K562 (cell line): ENCODE data around the gene SLC39A3. TPM values are rescaled to one million over a fixed set of nuclear protein-coding genes. Genes with fewer than 3 reads are reported as not detected.

Experiments
- ATAC-seq: fragments of 200-7000 bp; cut with Tn5 transposase; 3 replicates; pipeline ENCODE4 v1.9.1; 2020; ENCODE audit warnings: moderate library complexity
- BruUV-seq: library from RNA; stranded (reverse); fragments of 400-500 nt; replicated peaks from 2 replicates; lab custom pipeline; 2021; lab: Mats Ljungman, UMichigan
- CTCF ChIA-PET: fragments of 300-600 bp; formaldehyde crosslinking; extraction: SDS; loops from one replicate; lab custom pipeline; 2021; ENCODE audit warnings: low intra/inter-chr PET ratio; lab: Yijun Ruan, JAX
- POLR2A ChIA-PET: fragments of 300-600, 350-650 bp; sonication (Branson Sonifier 250); formaldehyde crosslinking; extraction: SDS; loops from one replicate; lab custom pipeline; 2021; ENCODE audit warnings: antibody characterized with exemption, inconsistent platforms; lab: Yijun Ruan, JAX
- DNase-seq, 4 experiments: peaks; one replicate each; pipeline versions ENCODE4 v3.0.0 to v3.0.0-alpha.2; 2011 to 2018; ENCODE audit warnings: low spot score in 3 of 4, mixed read lengths in 3 of 4; ENCODE audit errors: extremely low read depth in 1 of 4
- FAIRE-seq: peaks from 2 replicates; lab custom pipeline; 2011; peaks lifted over from hg19 to GRCh38; lab: Jason Lieb, UNC
- H2AFZ ChIP-seq: 2 replicates; pipeline ENCODE4 v1.6.0; 2011; ENCODE audit warnings: low read depth, low read length, control low read depth, inconsistent platforms
- H3K27ac ChIP-seq: fragments of 200-600 bp; 3 replicates; pipeline ENCODE4 v1.8.0; 2011; ENCODE audit warnings: low read depth, mild to moderate bottlenecking, control low read depth, inconsistent platforms, low read length, moderate library complexity, mixed read lengths; ENCODE audit errors: extremely low read depth
- H3K27me3 ChIP-seq, 2 experiments: fragments of 300-600 bp in 1 of 2; 2 replicates in 1 of 2; 3 replicates in 1 of 2; pipeline versions ENCODE4 v1.6.0 to v1.8.0; 2011; ENCODE audit warnings: inconsistent platforms in 2 of 2, low read length in 2 of 2, mild to moderate bottlenecking in 1 of 2, mixed read lengths in 1 of 2, moderate library complexity in 1 of 2; ENCODE audit not compliant: control insufficient read depth in 2 of 2, insufficient read depth in 2 of 2
- H3K36me3 ChIP-seq: fragments of 300-600 bp; 3 replicates; pipeline ENCODE4 v1.8.0; 2011; ENCODE audit warnings: mild to moderate bottlenecking, low read length, inconsistent platforms; ENCODE audit not compliant: control insufficient read depth, insufficient read depth
- H3K4me1 ChIP-seq, 2 experiments: fragments of 200-600 bp in 1 of 2; replicated peaks in 1 of 2; 2 replicates in 1 of 2; 3 replicates in 1 of 2; pipeline versions ENCODE4 v1.5.1 to v1.8.0; 2011; ENCODE audit warnings: inconsistent platforms in 2 of 2, low read length in 2 of 2, mild to moderate bottlenecking in 1 of 2, mixed read lengths in 1 of 2, moderate library complexity in 1 of 2; ENCODE audit not compliant: control insufficient read depth in 2 of 2, insufficient read depth in 2 of 2
- H3K4me2 ChIP-seq: 2 replicates; pipeline ENCODE4 v1.6.1; 2011; ENCODE audit warnings: low read length, control low read depth, inconsistent platforms, mixed read lengths; ENCODE audit not compliant: insufficient read depth
- H3K4me3 ChIP-seq: fragments of 200-600 bp; sonication (generic), shearing (Covaris generic); 2 replicates; pipeline ENCODE4 v1.5.1; 2016; ENCODE audit warnings: control low read depth, inconsistent platforms
- H3K79me2 ChIP-seq: fragments of 200-600 bp; 3 replicates; pipeline ENCODE4 v1.8.0; 2011; ENCODE audit warnings: low read length, inconsistent platforms; ENCODE audit not compliant: control insufficient read depth, insufficient read depth
- H3K9ac ChIP-seq, 2 experiments: 2 replicates each; pipeline versions ENCODE4 v1.6.0 to v1.6.1; 2011; ENCODE audit warnings: low read depth in 2 of 2, low read length in 2 of 2, control low read depth in 1 of 2, inconsistent platforms in 1 of 2, mild to moderate bottlenecking in 1 of 2, mixed read lengths in 1 of 2; ENCODE audit not compliant: insufficient read depth in 1 of 2
- H3K9me1 ChIP-seq: one replicate; pipeline ENCODE4 v1.6.0; 2011; ENCODE audit warnings: inconsistent platforms, mild to moderate bottlenecking, low read length, moderate library complexity; ENCODE audit not compliant: control insufficient read depth, insufficient read depth
- H3K9me3 ChIP-seq: replicated peaks from 2 replicates; pipeline ENCODE4 v1.5.1; 2011; ENCODE audit warnings: low read depth, low read length, inconsistent platforms; ENCODE audit not compliant: control insufficient read depth, insufficient read depth
- H4K20me1 ChIP-seq: replicated peaks from 2 replicates; pipeline ENCODE4 v1.6.1; 2011; ENCODE audit warnings: low read length, inconsistent platforms, mixed read lengths; ENCODE audit not compliant: control insufficient read depth, insufficient read depth
- ADNP ChIP-seq: fragments of 200-800 bp; sonication (Bioruptor generic); IDR thresholded peaks from 2 replicates; pipeline ENCODE4 v1.6.1; 2016; ENCODE audit warnings: missing genetic modification characterization, missing compliant biosample characterization
- DPF2 ChIP-seq: fragments of 450-650 bp; IDR thresholded peaks from 2 replicates; pipeline ENCODE4 v1.6.1; 2016
- POLR2G ChIP-seq: fragments of 200-400 bp; formaldehyde crosslinking; IDR thresholded peaks from 2 replicates; pipeline ENCODE4 v1.6.1; 2017; ENCODE audit warnings: low read depth, mild to moderate bottlenecking, antibody characterized with exemption, low read length, moderate library complexity
- SREBF2 ChIP-seq: sonication (generic); formaldehyde crosslinking; IDR thresholded peaks from 2 replicates; pipeline ENCODE4 v1.4.0; 2020; ENCODE audit warnings: mild to moderate bottlenecking, missing genetic modification reagents
- WGBS: fragments of 100-300 bp; shearing (Covaris generic); methylation state at CpG from one replicate; pipeline ENCODE4 v1.1.6; 2016; ENCODE audit warnings: low coverage, mixed read lengths; ENCODE audit not compliant: insufficient coverage; ENCODE audit errors: missing lambda C conversion rate; 5-methylcytosine and 5-hydroxymethylcytosine counted together
- in situ Hi-C: fragments of 300-500 bp; cut with MboI; formaldehyde crosslinking; loops from 4 replicates; pipeline ENCODE4 v1.15.0; 2018; ENCODE audit warnings: inconsistent platforms, mixed read lengths
- intact Hi-C: fragments of 100-400 bp; cut with micrococcal nuclease; formaldehyde crosslinking; loops from 2 replicates; pipeline ENCODE4 v1.14.2; 2022
- polyA plus RNA-seq, 8 experiments: library from polyadenylated mRNA; depleted of rRNA in 4 of 8; stranded (reverse) in 5 of 8; unstranded in 3 of 8; fragments of >200 nt; fragmentation: Nextera tagmentation in 2 of 8; fragmentation: Illumina TruSeq in 1 of 8; extraction: Ambion mirVana in 2 of 8; extraction: Trizol in 1 of 8; gene quantifications; 2 replicates each; pipeline versions ENCODE4 v1.2.1 to v1.2.3, GENCODE V29; 2011 to 2014; ENCODE audit warnings: inconsistent platforms in 1 of 8, missing spikeins in 1 of 8
- total RNA-seq, 7 experiments: library from RNA; depleted of rRNA in 6 of 7; stranded (reverse); fragments of >200 nt in 6 of 7; fragmentation: Illumina TruSeq in 2 of 7; extraction: Trizol in 2 of 7; gene quantifications; 2 replicates each; pipeline versions ENCODE4 v1.2.1 to v1.2.3, GENCODE V29; 2011 to 2021; ENCODE audit warnings: low replicate concordance in 1 of 7

Gene SLC39A3
- total and polyA plus RNA-seq, 9 of the 15 experiments (the other 6 are each of a cell fraction or from before 2014, with no cell fraction given) = 2.3 to 215 (median 127) TPM

- Histone ChIP-seq H3K4me3 (no peak overlapping the region), H3K4me1 (peaks cover 0 to 18% of the 10 kb centered on the region in 2 experiments; a peak in 2 of 5 replicates), H3K9me1 (no peaks in the 10 kb centered on the region), H2AFZ (no peak overlapping the region), H4K20me1 (no peaks in the 10 kb centered on the region), H3K27me3 (no peaks in the 10 kb centered on the region), H3K9me3 (no peaks in the 10 kb centered on the region), H3K4me2 (no peak overlapping the region), H3K36me3 (peaks cover 92% of the 10 kb centered on the region; the same call in 2 of the 3 replicates), H3K79me2 (no peaks in the 10 kb centered on the region), H3K9ac (peak overlapping the region in 1 of 2 experiments; percentile 26; a peak in 1 of 4 replicates), H3K27ac (no peak overlapping the region)
- DNase-seq = no peak
- intact Hi-C loops = no loop called here
- POLR2A ChIA-PET = interaction anchor here (0.8 kb wide), 1 partner anchor 34 kb away, joined by 3 read pairs; no protein-coding TSS in a partner anchor
- in situ Hi-C loops = no loop called here
- TF ChIP-seq SREBF2 = no peak
- no peak for TF ChIP-seq ADNP (tag)
- TF ChIP-seq DPF2 = no peak
- 0 out of 2 replicates have a peak, but pooled peaks have one; percentile 40 for TF ChIP-seq POLR2G
- CTCF ChIA-PET = no interaction called here
- whole genome bisulfite sequencing = 96% methylated on average over 20 of the region's 23 CpGs
- FAIRE-seq = no peak
- no TSS peak for BruUV-seq
- no peak for ATAC-seq
Measured at GRCh38 chr19:2762783-2763496, 23.1 kb upstream of the SLC39A3 start.
